HG03097 (cell line): ENCODE data around the gene GALNT14.
"Not testable (repeated sequence)": the region's sequence is repeated elsewhere in the genome, so short reads cannot be mapped to it uniquely, and the experiment has no call there.

Experiments
- ATAC-seq: cut with Tn5 transposase; IDR thresholded peaks from one replicate; pipeline ENCODE4 v1.9.1; 2021; ENCODE audit not compliant: unreplicated experiment, low FRiP score

Gene GALNT14, protein sequence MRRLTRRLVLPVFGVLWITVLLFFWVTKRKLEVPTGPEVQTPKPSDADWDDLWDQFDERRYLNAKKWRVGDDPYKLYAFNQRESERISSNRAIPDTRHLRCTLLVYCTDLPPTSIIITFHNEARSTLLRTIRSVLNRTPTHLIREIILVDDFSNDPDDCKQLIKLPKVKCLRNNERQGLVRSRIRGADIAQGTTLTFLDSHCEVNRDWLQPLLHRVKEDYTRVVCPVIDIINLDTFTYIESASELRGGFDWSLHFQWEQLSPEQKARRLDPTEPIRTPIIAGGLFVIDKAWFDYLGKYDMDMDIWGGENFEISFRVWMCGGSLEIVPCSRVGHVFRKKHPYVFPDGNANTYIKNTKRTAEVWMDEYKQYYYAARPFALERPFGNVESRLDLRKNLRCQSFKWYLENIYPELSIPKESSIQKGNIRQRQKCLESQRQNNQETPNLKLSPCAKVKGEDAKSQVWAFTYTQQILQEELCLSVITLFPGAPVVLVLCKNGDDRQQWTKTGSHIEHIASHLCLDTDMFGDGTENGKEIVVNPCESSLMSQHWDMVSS

DNA sequence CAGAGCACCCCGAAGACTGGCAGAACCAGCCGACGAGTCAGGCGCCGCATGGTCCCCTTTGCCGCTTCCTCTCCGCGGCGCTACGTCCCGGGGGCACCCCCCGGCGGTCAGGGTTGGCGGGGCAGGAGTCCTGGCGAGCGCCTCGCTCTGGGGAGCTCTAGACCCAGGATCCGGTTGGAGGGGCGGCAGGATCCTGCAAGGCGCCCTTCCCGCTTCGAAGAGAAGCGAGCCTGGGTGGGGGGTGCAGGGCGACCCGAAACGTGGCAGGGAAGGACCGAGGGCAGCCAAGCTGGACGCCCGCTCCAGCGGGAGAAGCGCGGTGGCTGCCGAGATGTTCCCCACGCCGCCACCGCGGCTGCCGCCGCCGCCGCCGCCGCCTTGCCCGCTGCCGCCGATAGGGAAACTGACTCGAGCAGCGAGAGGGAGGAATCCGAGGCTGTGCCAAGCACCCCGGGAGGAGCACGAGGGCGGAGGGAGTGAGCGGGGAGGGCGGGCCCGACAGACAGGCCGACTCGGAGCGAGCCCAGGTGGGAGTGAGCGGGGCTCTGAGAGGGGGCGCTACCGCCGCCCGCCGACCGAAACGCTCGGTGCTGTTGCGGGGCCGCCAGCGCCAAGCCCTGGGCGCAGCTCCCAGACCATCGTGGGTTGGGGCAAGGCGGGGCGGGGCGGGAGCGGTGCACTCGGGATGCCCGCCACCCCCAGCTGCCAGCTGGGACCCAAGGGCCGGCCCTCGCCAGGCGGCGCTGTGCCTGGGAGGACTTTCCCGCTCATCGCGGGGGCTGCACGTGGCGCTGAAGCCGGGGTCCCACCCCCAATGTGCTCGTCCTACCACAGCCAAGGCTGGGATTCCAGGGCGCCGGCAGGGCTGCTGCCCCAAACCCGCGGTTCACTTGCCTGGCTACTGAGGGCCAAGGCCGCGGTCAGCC, at the start of gene GALNT14:
Gene GALNT14, minus strand, starts transcription at position 404 of the 926 bp plus-strand sequence. Its CDS starts 354 bp downstream, at position 50.
- ATAC-seq = no peak

DNA sequence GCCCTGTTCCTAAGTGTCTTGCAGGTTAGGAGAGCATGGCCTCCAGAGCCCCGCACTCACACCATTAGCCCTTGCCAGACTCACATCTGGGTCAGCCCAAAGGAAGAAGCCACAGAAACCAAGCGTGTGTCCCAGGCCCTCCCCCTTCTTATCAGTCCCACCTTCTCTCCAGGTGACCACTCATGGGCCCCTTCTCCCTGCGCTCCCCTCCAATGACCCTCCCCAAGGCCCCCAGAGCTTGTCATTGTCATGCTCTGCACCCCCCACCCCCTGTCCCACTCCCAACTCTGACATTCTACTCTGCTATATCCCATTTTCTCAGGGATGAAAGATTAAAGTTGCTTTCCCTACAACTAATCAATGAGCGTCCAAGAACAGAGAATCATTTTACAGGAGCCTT, 48.9 kb upstream of the GALNT14 start:
- no peak for ATAC-seq

DNA sequence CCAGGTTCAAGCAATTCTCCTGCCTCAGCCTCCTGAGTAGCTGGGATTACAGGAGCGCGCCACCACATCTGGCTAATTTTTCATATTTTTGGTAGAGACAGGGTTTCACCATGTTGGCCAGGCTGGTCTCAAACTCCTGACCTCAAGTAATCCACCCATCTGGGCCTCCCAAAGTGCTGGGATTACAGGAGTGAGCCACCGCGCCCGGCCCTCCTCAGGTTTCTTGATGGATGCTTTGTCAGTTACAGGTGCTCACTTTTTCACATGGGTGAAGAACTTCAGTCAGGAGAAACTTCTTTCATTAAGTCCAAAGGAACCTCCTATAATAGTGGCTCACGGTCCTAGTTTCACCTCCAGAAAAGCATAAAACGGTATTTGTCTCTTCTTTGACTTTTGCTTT, 45.7 kb upstream of the GALNT14 start:
- not testable (repeated sequence) for ATAC-seq

DNA sequence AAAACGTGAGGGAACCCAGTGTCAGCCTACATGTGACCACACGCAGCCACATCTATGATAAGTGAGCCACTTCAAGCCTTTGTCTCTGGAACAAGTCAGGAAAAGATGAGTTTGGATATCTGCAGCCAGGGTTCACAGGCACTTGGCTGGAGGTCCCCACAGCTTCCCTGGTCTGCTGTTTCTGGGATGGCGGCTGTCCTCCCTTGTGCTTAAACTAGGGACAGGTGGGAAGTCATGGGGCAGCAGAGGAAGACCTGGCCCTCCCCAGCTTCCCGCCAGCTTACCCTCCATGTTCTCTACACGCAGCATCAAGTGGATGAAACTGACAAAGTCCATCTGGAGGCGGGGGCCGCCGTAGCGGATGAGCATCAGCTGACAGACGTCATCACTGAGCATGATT, 38.5 kb upstream of the GALNT14 start:
- no peak for ATAC-seq

DNA sequence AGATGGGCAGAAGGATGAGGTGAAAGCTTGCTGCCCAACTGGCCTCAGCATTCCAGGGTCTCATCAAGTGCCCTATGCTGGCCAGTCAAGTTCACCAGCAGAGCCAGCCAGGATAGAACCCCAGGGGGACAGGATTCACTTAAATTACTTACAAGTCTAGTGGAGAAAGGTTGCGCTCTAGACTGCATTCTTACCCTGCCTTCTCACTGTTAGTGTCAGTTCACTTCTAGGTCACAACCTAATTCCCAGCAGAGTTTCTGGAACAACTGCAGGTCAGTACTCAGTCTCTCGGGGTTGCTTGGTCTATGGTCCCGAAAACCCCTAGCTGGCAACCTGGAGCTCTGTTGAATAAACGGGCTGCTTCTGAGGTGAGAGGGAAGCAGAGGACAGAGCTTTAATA, 32.9 kb upstream of the GALNT14 start:
- ATAC-seq = no peak

DNA sequence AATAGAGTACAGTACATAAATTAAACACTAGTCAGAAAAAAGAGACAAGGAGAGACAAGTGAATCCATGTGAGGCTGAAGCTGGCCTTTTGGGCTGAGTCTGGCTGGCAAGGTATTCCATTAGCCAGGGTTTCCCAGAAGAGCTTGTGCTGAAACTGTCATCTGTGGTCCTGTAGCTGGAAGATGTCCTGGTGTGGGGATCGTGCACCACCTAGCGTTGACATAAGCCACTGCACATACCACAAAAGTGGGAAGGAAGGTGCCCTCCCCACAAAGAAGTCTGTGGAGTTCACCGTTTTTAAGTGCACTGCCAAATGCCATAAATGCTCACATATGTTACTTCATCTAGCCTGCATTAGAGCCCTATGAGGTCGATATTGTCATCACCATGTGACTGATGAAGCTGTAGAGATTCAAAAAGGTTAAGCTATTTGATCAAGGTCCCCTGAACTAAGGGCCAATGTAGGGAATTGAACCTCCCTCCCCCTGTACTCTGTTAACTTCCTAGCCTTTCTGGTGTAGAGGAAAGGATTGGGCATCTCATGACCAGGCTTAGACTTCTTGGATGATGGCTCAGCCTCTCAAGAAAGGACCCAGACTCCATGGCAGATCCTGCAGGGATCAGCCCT, 31.9 kb upstream of the GALNT14 start:
- ATAC-seq = no peak

DNA sequence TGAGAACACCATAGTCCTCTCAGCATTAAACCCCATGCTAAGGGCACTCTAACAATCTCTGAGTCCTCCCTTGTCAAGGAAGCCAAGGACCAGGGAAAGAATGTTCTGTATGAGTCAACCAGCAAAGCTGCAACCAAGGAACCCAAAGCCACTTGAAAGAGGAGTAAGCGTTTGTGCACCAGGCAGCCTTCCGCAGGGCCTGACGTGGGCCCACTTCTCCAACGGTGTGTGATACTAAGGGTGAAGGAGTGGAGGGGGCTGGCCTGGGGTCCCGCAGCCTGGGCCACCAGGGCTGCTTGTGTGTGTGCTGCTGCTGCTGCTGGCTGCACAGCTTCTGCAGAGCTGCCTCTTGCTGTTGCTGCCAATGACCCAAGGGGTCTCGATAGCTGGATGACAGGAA, 30.1 kb upstream of the GALNT14 start:
- no peak for ATAC-seq

DNA sequence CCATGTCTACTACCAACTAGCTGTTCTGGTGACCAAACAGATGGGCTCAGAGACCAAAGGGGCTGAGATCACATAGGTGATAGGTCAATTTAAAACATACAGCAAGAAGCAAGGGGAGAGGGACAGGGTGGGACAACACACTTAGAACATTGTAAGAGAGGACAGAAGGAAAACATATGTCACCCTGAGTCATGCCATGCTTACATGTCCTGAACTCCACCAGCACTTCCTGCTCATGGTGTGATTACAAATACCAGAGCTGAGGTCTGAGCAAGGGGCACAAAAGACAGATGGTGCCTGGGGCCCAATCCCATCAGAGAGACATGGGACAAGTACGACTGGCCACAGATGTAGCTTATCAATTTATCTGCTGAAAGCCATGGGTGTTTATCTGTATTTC, 28.7 kb upstream of the GALNT14 start:
- ATAC-seq = no peak

DNA sequence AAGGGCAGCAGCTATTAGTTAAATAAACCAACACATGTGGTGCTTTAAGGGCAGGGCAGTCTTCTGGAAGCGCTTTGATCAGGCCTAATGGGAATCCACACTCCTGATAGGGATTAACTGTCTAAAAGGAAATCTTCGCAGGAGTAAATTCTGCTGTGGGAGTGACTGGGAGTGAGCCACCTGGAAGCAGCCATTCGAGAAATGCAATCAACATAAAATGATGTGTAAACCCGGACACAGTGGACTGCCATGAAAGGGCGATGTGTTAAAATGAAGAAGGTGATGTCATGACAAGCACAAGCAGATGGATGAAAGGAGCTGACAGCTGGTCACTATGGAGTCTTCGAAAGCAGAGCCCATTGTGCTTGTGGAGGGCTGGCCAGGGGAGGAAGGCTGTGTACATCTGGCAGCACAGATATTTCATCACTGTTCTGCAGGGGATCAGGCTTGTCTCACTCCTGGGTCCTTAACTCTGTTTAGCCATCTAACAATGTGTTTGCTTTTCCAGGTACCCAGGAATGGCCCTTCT, 24.8 kb upstream of the GALNT14 start:
- no peak for ATAC-seq

DNA sequence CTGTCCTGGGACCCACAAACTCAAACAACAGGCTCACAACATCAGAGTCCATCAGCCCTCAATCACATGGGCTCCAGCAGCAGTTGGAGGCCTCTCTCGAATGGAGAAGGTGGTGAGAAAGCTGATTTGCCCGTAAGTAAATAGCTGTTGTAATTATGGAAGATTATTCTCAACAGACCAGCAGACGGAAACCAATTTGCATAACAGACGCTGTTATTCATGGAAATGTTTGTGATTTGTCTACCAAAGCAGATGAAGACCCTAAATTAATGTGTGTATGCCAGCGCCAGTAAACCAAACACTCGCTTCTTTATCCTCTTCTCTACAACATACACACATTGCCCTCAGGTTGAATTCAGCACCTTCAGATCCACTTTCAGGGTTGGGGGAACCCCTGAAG, 23.4 kb upstream of the GALNT14 start:
- ATAC-seq = no peak

DNA sequence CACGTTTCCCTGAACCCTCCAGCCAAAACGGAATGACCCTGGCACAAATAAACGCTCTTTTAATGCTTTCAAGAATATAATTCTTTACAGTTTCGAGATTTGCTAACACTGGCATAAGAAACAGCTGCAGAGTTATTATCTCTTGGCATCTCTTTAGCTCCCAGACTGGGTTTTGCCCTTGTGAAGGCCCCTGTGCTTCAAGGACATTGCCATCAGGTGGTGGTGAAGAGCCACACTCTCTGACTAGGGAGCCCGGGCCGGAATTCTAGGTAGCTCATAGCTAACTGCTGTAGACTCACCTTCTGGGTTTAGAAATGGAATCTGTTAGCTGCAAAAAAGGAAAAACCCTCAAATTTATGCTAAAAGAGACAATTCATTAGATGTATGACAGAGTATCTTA, 13.3 kb upstream of the GALNT14 start:
- ATAC-seq = no peak

DNA sequence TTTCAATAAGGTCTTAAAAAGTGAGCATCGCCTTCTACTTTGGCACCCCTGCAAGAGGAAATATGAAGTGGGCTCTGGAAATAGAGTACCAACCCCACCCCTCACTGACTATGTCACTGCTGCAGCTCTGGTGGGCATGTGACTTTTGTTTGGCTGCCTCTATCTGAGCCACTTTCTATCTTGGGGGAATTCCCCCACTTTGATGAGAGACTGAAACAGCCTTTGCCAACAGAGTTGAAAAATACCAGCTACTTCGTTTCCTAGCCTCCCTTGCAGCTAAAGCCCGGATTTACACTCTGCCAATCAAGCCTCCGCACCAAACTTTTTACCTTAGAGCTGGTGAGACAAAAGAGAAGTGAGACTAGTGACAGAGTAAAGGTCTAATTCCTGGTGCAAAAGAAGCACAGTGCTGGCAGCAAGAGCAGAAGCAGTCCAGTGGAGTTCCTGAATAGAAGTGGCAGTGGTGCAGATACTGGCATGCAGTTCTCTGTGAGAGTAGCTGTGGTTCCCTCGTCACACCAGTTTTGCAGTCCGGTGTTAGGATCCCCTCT, 12.0 kb upstream of the GALNT14 start:
- no peak for ATAC-seq

DNA sequence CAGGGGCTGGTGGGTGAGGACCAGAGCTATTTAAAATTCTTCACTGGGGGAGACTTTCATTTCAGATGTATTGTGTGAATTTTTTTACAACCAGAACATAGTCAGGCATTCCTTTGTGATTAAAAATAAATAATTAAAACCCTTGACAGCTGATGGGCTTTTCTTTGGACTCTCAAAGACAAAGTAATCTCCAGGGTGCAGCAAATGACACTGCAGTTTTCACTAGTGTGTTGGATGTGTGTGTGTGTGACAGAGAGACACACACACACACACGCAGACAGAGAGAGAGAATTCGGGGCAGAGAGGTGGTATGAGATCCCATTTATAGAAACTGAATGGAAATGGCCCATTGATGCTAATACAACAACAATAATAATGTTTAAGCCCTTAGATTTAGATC, 10.3 kb upstream of the GALNT14 start:
- no peak for ATAC-seq

DNA sequence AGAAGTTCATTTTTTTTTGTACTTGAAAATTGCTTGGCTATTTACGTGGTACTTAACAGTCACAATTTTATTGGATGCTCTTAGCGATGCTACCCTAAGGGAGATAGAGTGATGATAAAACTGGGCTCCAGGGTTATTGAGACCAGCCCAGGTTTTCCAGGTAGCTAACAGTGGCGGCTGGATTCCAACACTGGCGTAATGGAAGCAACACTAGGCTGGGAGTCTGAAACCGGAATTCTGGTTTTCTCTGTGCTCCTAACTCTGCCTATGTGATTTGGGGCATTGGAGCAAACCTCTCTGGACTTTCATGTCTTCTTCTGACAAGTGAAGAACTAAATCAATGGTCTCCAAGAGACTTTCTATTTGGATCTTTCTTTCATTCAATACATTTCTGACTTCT, 9.4 kb upstream of the GALNT14 start:
- ATAC-seq = no peak

DNA sequence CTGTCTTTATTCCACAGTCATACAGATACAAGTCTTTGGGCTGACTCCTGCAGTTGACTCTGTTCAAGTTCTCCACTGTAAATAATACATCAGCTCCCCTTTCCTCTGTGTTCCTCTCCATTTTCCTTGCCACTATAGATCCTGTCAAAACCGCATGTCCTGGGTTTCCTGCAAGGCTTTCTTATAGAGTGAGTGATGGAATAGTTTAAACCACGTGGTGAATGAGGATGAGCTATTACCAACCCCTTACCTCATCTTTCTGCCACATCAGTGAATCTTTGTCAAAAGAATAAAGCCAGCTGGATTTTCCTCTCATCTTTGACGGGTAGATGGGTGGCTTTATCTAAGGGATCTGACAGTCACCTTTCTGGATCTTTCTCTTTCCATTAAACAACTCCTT, 3.9 kb upstream of the GALNT14 start:
- no peak for ATAC-seq

DNA sequence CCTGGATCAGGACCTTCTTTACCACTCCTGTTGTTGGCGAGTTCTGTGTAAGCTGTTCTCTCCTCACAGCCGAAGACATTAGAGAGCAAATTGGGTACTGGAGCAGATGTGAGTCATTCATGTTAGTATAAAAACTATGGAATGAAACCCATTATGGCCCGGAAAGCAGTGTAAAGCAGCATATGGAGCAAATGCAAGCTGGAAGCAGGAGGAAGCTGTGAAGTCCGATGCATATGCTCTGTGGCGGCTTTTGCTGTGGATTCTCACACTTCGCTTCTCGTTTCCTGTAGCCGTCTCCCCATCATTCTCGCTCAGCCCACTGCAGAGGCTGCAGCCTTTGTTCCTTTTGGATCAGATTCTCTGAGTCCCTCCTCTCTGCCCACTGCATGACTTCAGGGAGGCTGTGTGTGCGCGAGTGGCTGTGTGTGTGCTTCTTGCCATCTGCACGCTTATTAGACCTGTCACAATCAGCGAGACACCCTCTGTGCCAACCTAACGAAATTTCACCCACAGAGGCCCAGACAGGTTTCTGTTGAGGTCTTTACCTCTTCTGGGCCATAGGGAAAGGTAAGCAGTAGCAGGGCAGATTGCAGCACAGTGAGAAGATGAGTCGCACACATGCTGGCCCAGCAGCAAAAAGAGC, 3.3 kb upstream of the GALNT14 start:
- no peak for ATAC-seq

DNA sequence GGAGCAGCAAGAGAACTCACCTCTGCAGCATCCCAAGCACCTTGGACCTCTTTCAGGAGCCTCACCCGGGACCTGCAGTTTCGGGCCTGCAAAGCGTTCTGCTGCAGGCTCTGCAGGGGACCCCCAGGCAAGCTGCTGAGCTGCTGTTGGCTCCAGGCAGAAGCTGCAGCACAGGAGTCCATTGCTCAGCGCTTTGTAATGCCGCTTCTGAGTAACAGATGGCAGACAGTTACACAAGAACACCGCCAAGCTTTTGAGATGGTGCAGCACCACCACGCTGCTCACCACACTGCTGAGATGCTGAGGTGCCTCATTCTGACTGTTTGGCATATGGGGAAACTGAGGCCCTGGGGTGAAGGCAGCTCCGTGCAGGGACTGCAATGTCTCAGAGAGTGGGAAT, 1.9 kb upstream of the GALNT14 start:
- ATAC-seq = no peak

DNA sequence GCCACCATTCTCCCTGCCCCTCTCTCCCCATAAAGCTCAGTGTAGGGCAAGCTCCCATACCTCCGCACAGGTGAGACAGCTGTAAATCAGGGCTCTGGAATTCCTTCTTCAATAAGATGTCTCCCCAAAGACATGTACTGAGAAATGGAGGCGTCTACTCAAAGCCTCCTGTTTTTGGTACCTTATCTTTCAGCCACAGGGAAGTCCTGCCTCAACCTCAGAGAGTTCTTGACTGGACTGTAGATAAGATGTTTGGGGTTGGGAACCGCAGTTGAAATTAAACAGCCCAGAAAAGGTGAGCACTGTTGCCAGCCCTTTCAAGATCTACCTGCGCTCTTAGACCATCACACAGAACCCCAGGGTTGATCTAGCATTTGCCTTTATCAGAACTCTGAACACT, 1.4 kb upstream of the GALNT14 start:
- no peak for ATAC-seq

DNA sequence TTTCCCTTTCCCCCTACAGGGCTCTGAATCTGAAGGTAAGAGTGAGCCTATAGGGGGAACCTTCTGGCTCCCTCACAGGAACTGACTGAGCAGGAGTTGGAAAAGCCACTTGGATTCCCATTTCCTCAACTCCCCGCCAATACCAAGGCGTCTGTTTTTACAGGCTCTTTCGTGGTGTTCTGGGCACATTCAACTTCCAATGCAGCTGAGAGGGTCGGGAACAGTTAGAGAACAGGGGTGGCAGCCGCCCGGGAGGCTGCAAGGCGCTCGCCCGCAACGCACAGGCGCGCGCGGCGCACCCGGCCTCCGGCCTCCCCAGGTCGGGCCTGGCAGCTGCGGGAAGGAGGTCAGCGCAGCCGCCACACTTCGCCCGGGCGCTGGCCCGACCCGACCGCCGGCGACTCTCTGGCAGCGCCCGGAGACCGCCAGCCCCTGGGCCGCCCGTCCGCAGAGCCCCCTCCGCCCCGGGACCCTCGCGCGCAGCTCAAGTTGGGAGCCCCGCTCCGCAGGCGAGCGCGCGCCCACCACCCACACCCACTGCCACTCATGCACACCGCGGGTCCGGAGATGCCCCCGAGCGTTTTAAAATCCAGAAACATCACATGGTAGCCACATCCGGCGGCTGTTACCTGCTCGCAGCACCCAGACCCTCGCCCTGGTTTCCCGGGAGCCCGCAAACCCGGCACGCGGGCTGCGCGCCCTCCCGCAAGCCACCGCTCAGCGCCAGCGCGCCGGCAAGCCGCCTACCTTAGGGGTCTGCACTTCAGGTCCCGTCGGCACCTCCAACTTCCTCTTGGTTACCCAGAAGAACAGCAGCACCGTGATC, 816 bp downstream of the GALNT14 start:
- ATAC-seq = no peak
